Colonic mucosa (tissue), 4 donors: ENCODE data around the gene MLLT1. TPM values are rescaled to one million over a fixed set of nuclear protein-coding genes. Genes with fewer than 3 reads are reported as not detected.

Experiments used
- DNase-seq: peaks from one replicate; pipeline ENCODE4 v3.0.0-alpha.2; 2020
- H3K27ac ChIP-seq: fragments of 200-600 bp; one replicate; pipeline ENCODE4 v1.8.0; 2021
- H3K27me3 ChIP-seq: fragments of 200-600 bp; one replicate; pipeline ENCODE4 v1.8.0; 2021
- H3K36me3 ChIP-seq: fragments of 200-600 bp; one replicate; pipeline ENCODE4 v1.8.0; 2021
- H3K4me1 ChIP-seq: fragments of 200-600 bp; one replicate; pipeline ENCODE4 v1.8.0; 2021; ENCODE audit warnings: mild to moderate bottlenecking
- H3K4me3 ChIP-seq: fragments of 200-600 bp; one replicate; pipeline ENCODE4 v1.8.0; 2021
- H3K9ac ChIP-seq, 2 donors: one replicate each; pipeline ENCODE4 v1.7.0; 2013; ENCODE audit warnings: control low read depth in 2 of 2, low read depth in 2 of 2, low read length in 2 of 2
- H3K9me3 ChIP-seq: fragments of 200-600 bp; one replicate; pipeline ENCODE4 v1.8.0; 2021
- CTCF ChIP-seq: fragments of 200-600 bp; IDR thresholded peaks from one replicate; pipeline ENCODE4 v1.8.0; 2022; ENCODE audit warnings: antibody characterized with exemption, mild to moderate bottlenecking
- intact Hi-C: fragments of 100-400 bp; cut with DNase I; formaldehyde crosslinking; loops from one replicate; pipeline ENCODE4 v1.14.1; 2022
- total RNA-seq, 2 donors: library from RNA; stranded (reverse); fragmentation: NEBNext Ultra II Directional in 1 of 2; extraction: Animal tissue kit (Norgen Biotek cat#: 25700) in 1 of 2; gene quantifications; one replicate each; pipeline ENCODE4 v1.2.1, GENCODE V29; 2021
- donor health status: healthy.
- donor health status: DM: no; HTN: no; CAD: no.
- donor health status: DM: no; HTN: no; CAD: no.

The MLLT1 gene
- total RNA-seq, 2 donors from 2014 or later = 26.4 to 59.2 TPM

- no peak overlapping the region for H3K27ac ChIP-seq
- H3K4me1 ChIP-seq = no peaks in the 10 kb centered on the region
- H3K9me3 ChIP-seq = no peaks in the 10 kb centered on the region
- no peaks in the 10 kb centered on the region for H3K36me3 ChIP-seq
- DNase-seq = no peak
- no peak for TF ChIP-seq CTCF
- no peak overlapping the region for H3K4me3 ChIP-seq
- intact Hi-C loops = no loop called here
- no peaks in the 10 kb centered on the region for H3K27me3 ChIP-seq
- H3K9ac ChIP-seq = no peak overlapping the region
Observed at GRCh38 chr19:6233056-6233826, 46.5 kb downstream of the MLLT1 start.

- H3K4me1 ChIP-seq = no peaks in the 10 kb centered on the region
- TF ChIP-seq CTCF = no peak
Observed at GRCh38 chr19:6232601-6233055, 47.1 kb downstream of the MLLT1 start.

GRCh38 chr19:6230991-6231448 is 48.8 kb downstream of the MLLT1 start:
- Histone ChIP-seq H3K27me3 (no peaks in the 10 kb centered on the region), H3K27ac (no peak overlapping the region), H3K9ac (no peak overlapping the region), H3K9me3 (no peaks in the 10 kb centered on the region), H3K4me3 (no peak overlapping the region), H3K4me1 (no peaks in the 10 kb centered on the region), H3K36me3 (no peaks in the 10 kb centered on the region)
- TF ChIP-seq CTCF = no peak
- DNase-seq = no peak
- intact Hi-C loops = no loop called here

More at GRCh38 chr19:6232601-6233055, 47.1 kb downstream of the MLLT1 start:
- intact Hi-C loops = no loop called here
- DNase-seq = no peak
- H3K27ac ChIP-seq = no peak overlapping the region
- H3K27me3 ChIP-seq = no peaks in the 10 kb centered on the region
- H3K9ac ChIP-seq = no peak overlapping the region
- no peaks in the 10 kb centered on the region for H3K36me3 ChIP-seq
- no peak overlapping the region for H3K4me3 ChIP-seq
- H3K9me3 ChIP-seq = no peaks in the 10 kb centered on the region

GRCh38 chr19:6229951-6230712 is 49.6 kb downstream of the MLLT1 start:
- Histone ChIP-seq H3K9ac (no peak overlapping the region), H3K27me3 (no peaks in the 10 kb centered on the region), H3K27ac (no peak overlapping the region), H3K9me3 (no peaks in the 10 kb centered on the region), H3K4me1 (no peaks in the 10 kb centered on the region), H3K36me3 (no peaks in the 10 kb centered on the region), H3K4me3 (no peak overlapping the region)
- no peak for TF ChIP-seq CTCF
- intact Hi-C loops = no loop called here
- DNase-seq = no peak

- Histone ChIP-seq H3K4me1 (no peaks in the 10 kb centered on the region), H3K27ac (no peak overlapping the region), H3K27me3 (no peaks in the 10 kb centered on the region), H3K9me3 (no peaks in the 10 kb centered on the region), H3K9ac (no peak overlapping the region), H3K36me3 (no peaks in the 10 kb centered on the region), H3K4me3 (no peak overlapping the region)
- intact Hi-C loops = no loop called here
- no peak for TF ChIP-seq CTCF
- no peak for DNase-seq
Observed at GRCh38 chr19:6229216-6229913, 50.4 kb downstream of the MLLT1 start.
